ENCODE measurements around the gene HSPA12B.

Gene HSPA12B

DNA sequence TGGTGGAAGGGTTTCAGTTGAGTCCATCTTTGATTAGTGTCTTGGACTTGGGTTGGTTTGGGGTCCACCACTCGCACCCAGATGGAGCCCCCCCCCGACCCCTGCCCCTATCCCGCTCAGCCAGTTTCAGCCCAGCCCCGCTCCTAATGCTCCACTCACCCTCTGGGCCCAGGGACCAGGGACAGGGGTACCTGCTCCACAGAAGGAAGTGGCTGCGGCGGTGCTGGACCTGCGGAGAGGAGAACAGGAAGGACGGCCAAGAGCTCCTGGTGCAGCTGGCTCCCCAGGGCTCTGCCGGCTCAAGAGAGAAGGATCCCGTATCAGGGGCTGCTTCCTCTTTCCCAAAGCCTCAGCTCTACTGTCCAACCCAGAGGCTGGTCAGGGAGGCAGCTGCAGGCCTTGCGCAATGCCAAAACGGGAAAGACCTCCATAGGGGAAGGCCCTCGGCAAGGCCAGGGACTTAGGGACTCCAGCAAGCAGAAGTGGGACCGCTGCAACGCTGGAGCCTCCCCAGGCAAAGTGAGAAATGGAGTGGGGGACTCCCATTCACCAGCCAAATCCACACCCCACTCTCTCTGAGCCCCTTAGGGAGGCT lies 20.1 kb upstream of the HSPA12B start, which contains the start of gene SIGLEC1:
TSS of gene SIGLEC1 (minus strand) at position 322 of the 595 bp plus-strand sequence. CDS start 5,472 bp downstream, outside the sequence.
- H3K27me3 ChIP-seq (ENCODE audit: insufficient read depth, low read length) = no peaks in the 10 kb centered on the region; the same call in 1 of the 2 replicates
- no peaks in the 10 kb centered on the region for H3F3A ChIP-seq (ENCODE audit: insufficient read depth, low read length)
- H3K4me2 ChIP-seq (ENCODE audit: low read length) = no peak within 1 kb of the TSS
- H3K9me3 ChIP-seq (ENCODE audit: low read length) = no peaks in the 10 kb centered on the region
- no peak within 1 kb of the TSS for H3K9ac ChIP-seq (ENCODE audit: low read length)
- no peaks in the 10 kb centered on the region for H3K4me1 ChIP-seq (ENCODE audit: insufficient read depth, low read length, severe bottlenecking)
- no peaks in the 10 kb centered on the region for H3K36me3 ChIP-seq (ENCODE audit: insufficient read depth, low read length)
- H3K4me3 ChIP-seq (ENCODE audit: low read depth, low read length, poor library complexity, severe bottlenecking) = no peak within 1 kb of the TSS
- H4K20me1 ChIP-seq (ENCODE audit: insufficient read depth, low read length) = no peaks in the 10 kb centered on the region
- no peak within 1 kb of the TSS for H3K27ac ChIP-seq (ENCODE audit: low read depth, low read length, poor library complexity, severe bottlenecking)
- H3K9me2 ChIP-seq (ENCODE audit: low read depth, low read length) = no peaks in the 10 kb centered on the region
- H2AFZ ChIP-seq (ENCODE audit: low read length) = no peak within 1 kb of the TSS
- no peaks in the 10 kb centered on the region for H3K79me2 ChIP-seq (ENCODE audit: insufficient read depth, low read length)
- TF ChIP-seq EZH2 (IDR thresholded peaks at IDR 0.05; ENCODE audit: borderline replicate concordance, low read length) = no peak
- TF ChIP-seq, protein P1, sequence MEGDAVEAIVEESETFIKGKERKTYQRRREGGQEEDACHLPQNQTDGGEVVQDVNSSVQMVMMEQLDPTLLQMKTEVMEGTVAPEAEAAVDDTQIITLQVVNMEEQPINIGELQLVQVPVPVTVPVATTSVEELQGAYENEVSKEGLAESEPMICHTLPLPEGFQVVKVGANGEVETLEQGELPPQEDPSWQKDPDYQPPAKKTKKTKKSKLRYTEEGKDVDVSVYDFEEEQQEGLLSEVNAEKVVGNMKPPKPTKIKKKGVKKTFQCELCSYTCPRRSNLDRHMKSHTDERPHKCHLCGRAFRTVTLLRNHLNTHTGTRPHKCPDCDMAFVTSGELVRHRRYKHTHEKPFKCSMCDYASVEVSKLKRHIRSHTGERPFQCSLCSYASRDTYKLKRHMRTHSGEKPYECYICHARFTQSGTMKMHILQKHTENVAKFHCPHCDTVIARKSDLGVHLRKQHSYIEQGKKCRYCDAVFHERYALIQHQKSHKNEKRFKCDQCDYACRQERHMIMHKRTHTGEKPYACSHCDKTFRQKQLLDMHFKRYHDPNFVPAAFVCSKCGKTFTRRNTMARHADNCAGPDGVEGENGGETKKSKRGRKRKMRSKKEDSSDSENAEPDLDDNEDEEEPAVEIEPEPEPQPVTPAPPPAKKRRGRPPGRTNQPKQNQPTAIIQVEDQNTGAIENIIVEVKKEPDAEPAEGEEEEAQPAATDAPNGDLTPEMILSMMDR (IDR thresholded peaks at IDR 0.05; ENCODE audit: low read length) = no peak

DNA sequence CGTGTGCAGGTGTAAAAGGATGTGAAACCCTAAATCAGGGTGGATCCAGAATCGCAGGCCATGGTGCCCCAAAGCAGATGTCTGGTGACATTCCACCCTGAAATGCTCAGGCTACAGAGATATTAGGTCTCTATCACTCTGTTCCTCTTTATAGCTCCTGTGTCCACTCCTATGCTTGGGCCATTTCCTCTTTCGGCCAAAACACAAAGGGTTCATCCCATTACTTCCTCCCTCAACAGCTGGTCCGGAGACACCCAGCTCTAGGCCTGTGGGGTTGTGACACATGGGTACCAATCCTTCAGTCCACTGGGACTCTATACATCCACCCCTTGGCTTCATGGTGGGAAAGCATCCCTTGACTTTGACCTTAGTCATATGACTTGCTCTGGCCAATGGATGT lies 18.4 kb upstream of the HSPA12B start:
- H3F3A ChIP-seq (ENCODE audit: insufficient read depth, low read length) = no peaks in the 10 kb centered on the region
- no peak overlapping the region for H3K9ac ChIP-seq (ENCODE audit: low read length)
- no peaks in the 10 kb centered on the region for H3K4me1 ChIP-seq (ENCODE audit: insufficient read depth, low read length, severe bottlenecking)
- H4K20me1 ChIP-seq (ENCODE audit: insufficient read depth, low read length) = no peaks in the 10 kb centered on the region
- no peak overlapping the region for H2AFZ ChIP-seq (ENCODE audit: low read length)
- no peak overlapping the region for H3K4me3 ChIP-seq (ENCODE audit: low read depth, low read length, poor library complexity, severe bottlenecking)
- no peak for TF ChIP-seq EZH2 (IDR thresholded peaks at IDR 0.05; ENCODE audit: borderline replicate concordance, low read length)
- TF ChIP-seq, protein P1 (IDR thresholded peaks at IDR 0.05; ENCODE audit: low read length) = no peak
- H3K36me3 ChIP-seq (ENCODE audit: insufficient read depth, low read length) = no peaks in the 10 kb centered on the region
- no peaks in the 10 kb centered on the region for H3K27me3 ChIP-seq (ENCODE audit: insufficient read depth, low read length)
- H3K9me3 ChIP-seq (ENCODE audit: low read length) = no peaks in the 10 kb centered on the region
- no peaks in the 10 kb centered on the region for H3K79me2 ChIP-seq (ENCODE audit: insufficient read depth, low read length)
- no peak overlapping the region for H3K27ac ChIP-seq (ENCODE audit: low read depth, low read length, poor library complexity, severe bottlenecking)
- H3K9me2 ChIP-seq (ENCODE audit: low read depth, low read length) = no peaks in the 10 kb centered on the region
- no peak overlapping the region for H3K4me2 ChIP-seq (ENCODE audit: low read length)

DNA sequence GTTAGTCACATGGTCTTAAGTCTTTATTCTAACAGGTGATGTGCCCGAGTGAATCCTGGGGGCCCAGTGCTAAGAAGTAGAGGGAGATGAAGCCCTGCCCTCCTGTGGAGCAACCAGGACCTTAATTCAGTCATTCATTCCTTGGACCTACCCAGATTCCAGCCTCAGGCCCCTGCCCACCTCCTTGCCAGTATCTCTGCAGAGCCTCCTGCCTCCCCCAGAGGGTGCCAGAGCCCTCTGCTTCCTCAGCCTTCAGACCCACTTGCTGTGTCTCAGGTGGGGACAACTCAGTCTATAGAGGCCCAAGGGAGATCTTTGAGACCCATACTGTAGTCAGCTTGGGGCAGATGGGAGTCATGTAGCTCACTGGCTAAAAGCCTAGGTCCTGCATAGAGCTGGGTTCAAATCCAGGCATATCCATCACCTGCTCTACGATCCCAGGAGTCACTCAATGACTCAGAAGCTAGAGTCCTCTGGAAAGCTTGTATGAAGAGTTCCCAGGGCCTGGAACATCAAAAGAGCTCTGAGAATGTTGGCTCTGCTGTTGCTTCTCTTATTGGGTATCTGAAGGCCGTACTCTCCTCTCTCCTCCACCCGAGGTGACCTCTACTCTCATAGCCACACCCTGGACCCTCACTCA lies 16.2 kb upstream of the HSPA12B start:
- Histone ChIP-seq H3K9ac (ENCODE audit: low read length) (no peak overlapping the region), H4K20me1 (ENCODE audit: insufficient read depth, low read length) (no peaks in the 10 kb centered on the region), H3K27me3 (ENCODE audit: insufficient read depth, low read length) (no peaks in the 10 kb centered on the region), H3F3A (ENCODE audit: insufficient read depth, low read length) (no peaks in the 10 kb centered on the region), H3K4me1 (ENCODE audit: insufficient read depth, low read length, severe bottlenecking) (no peaks in the 10 kb centered on the region), H3K27ac (ENCODE audit: low read depth, low read length, poor library complexity, severe bottlenecking) (no peak overlapping the region), H3K79me2 (ENCODE audit: insufficient read depth, low read length) (no peaks in the 10 kb centered on the region), H3K9me3 (ENCODE audit: low read length) (no peaks in the 10 kb centered on the region), H3K4me3 (ENCODE audit: low read depth, low read length, poor library complexity, severe bottlenecking) (no peak overlapping the region), H3K36me3 (ENCODE audit: insufficient read depth, low read length) (no peaks in the 10 kb centered on the region), H3K4me2 (ENCODE audit: low read length) (no peak overlapping the region), H2AFZ (ENCODE audit: low read length) (no peak overlapping the region), H3K9me2 (ENCODE audit: low read depth, low read length) (no peaks in the 10 kb centered on the region)
- TF ChIP-seq, protein P1 (IDR thresholded peaks at IDR 0.05; ENCODE audit: low read length) = peak; percentile 89
- TF ChIP-seq EZH2 (IDR thresholded peaks at IDR 0.05; ENCODE audit: borderline replicate concordance, low read length) = no peak
